NCI-H1048 (cell line): ENCODE data around the gene KIRREL3.

Experiments used
- DNase-seq: peaks from one replicate; lab custom pipeline; 2025; lab: John Stamatoyannopoulos, UW

The KIRREL3 gene

DNA sequence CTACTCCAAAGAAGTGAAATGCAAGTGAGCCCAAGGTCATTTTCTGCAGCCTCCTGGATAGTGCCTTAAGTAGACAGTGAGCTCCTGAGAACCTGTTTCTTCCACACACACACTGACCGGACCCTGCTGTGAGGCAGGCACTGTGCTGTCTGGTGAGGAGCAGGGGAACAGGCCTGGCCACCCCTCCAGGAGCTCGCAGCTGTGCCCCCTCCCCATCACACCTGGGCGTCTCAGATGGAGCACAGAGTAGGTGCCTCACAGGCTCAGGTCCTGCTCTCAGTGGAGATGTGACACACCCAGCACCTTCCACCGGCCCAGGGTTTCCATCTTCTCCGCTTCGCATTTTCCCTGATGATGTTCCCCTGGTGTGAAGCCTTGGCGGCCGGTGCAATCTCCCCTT is 470.2 kb downstream of the KIRREL3 start:
- DNase-seq = no peak

- no peak for DNase-seq
Measured at GRCh38 chr11:126529037-126529436, 471.5 kb downstream of the KIRREL3 start.

DNA sequence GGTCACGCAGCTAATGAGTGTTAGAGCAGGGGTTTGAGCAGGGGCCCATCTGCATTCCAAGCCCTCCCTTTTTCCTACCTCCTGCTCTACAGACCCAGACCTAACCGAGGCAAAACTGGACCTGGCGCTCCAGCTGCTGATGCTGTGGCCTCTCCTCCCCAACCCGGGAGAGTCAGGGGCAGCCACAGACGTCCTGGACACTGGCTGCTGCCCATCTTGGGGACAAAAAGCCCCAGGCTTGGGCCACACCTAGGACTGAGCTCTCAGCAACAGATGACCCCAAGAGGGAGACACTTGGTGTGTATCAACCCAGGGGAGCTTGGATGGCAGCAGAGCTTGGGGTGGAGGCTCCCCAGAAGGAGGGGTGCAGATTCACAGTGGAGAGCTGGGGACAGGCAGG is 472.5 kb downstream of the KIRREL3 start:
- DNase-seq = no peak

DNA sequence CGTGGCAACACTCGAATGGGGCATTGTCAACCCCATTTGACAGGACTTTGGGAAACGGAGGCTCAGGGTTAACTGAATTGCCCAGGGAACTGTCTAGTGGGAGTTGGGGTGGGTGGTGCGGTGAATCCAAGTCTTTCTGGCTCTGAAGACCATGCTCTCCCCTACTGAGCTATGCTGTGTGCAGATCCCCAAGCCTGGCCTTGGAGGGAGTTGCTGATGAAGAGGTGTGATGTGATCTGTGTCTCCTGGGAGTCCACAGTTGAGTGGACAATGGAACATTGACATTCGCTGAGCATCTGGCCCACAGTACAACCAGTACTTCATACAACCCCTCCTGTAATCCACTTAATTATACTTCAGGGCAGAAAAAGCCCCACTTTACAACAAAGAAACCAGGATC is 472.9 kb downstream of the KIRREL3 start:
- DNase-seq = no peak

- DNase-seq = no peak
Measured at GRCh38 chr11:126526471-126526870, 474.1 kb downstream of the KIRREL3 start.

DNA sequence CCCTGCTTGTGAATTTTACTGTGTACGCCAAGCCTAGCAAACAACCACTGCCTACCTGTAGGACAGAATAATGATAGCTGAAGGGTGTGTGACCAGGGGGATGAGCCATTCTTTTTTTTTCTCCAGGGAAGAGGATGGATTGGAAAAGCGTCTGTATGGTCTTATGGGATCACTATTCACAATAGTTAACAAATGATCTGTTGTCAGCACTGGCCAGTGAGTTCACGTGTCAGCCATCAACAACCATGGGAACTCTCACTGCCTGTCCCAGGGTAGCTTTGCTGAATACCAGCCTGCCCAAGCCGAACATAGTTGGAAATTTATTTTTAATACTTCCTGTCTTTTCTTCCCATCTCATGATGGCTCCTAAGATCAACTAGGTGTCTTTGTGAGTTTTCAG is 474.9 kb downstream of the KIRREL3 start:
- no peak for DNase-seq

DNA sequence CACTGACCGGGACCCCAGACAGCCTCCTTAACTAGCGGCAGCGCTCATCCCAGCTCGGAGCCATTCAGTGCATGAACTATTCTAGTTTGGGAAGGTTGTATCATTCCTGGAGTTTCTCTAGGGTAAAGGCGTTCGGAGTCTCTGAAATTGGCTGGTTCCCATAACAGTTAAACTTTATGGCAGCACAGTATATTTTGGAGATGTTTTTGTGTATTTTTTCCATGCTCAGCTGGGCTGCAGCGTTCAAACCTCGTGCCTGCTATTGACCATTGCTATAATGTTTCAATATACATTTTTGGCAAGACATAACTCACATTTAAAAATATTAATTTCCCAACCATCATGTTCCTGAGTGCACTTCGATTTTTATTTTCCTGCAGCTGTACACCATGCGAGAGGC is 475.4 kb downstream of the KIRREL3 start:
- DNase-seq = no peak

DNA sequence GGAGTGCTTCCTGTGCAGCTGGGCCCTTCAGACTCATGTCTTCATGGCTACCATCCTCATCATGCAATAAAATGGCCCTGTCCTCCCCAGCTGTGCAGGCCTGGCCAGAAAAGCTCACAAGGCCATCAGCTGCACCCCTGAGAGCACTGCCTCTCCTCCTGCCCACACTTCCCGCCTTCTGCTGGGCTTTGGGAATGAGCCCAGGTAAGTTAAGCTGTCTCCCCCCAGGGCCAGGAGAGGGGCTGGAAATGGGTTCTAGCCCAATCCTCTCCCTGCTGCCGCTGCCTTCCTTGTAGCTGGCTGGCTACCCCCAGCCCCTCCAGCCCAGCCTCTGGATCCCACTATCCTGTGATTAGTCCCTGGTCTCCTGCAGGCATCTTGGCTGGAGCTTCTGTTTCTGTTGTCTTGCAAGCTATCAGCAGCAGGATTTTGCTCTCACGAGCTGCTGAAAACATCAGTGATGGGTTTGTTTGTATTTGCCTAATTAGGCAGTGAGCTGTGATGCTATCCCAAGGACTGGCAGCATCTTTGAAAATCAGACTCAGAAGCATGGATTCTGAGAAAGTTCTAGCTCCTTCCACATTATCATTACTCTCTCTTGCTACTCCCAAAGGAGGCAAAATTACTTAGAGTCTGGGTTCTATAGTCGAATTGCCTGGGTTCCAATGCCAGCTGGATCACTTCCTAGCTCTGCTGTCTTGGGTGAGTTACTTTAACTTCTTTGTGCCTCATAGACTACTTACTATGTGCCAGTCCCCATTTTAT is 476.9 kb downstream of the KIRREL3 start:
- DNase-seq = no peak

DNA sequence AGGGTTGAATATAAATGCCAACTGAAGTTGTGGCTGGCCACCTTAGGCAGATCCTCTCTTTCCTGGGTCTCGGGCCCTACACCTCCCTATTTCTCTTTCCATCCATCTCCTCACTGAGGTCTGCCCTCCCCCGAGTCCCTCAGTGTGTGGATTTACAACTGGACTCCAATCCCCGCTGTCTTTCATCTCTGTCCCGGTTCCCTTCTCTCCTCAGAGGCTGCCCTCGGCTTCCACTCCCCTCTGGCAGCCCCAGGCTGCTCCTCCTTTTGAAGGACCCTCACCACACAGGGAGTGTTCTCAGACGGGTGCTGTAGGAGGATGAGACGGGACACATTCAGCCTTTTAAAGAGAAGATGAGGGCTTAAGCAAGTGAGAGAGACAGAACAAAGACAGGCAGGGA is 478.0 kb downstream of the KIRREL3 start:
- no peak for DNase-seq

GRCh38 chr11:126522152-126522551 is 478.4 kb downstream of the KIRREL3 start:
- no peak for DNase-seq

DNA sequence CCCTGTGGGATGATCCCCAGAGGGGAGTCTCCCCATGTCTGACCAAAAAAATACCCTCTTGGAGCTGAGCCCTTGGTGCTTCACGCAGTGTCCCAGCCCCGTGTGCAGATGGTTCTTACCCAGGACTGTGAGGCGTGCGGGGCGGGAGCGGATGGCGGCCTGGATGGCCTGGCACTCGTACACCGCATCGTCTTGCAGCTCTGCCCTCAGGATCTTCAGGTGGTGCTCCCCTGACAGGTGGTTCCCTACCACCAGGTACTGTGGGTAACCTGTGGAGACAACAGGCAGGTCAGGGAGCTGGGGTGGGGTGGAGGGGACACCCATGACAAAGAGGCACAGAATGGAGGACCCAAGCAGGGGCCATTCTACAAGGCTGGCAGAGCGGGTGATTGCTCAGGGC is 479.4 kb downstream of the KIRREL3 start:
- DNase-seq = no peak

- DNase-seq = no peak
Measured at GRCh38 chr11:126519764-126520734, 480.5 kb downstream of the KIRREL3 start.

- no peak for DNase-seq
Measured at GRCh38 chr11:126518972-126519690, 481.4 kb downstream of the KIRREL3 start.

DNA sequence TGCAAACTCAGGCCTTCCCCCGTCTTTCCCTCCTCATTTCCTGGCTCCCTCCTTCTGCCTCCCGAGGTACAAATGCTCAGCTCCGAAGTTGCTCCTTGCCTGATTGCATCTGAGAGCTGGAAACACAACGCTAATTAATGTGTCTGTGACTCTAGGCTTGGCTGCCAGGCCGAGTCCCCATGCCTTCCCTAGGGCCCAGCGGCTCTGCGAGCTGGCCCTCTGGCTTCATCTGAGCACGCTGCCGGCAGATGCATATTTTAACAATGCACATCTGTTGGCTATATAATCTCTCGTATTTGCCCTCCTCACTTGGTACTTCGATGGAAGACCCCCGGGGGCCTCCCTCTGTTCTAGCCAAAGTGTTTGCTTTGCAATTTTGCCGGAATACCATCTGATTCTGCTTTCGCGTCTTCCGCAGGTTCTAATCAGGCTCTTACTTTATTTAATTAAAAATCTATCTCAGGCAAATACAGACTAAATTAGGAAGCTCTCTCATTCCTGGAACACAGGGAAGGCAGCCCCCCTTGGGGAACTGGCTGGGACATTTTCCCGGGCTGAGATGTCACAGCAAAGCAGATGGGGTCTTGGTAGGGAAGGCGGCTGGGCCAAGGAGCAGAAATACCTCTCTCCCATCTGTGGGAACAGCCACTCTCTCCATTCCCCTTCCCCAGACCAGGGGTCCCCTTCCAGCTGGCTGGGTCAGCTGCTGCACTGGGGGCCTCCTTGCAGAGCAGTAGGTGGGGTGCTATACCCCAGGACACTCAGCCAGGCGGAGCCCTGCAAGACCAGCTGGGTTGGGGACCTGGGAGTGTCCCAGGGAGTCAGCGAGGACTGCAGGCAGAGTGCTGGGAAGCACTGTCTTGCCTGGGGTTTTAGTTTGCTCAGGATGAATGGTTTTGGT is 482.2 kb downstream of the KIRREL3 start:
- DNase-seq = no peak

- no peak for DNase-seq
Measured at GRCh38 chr11:126515501-126515900, 485.1 kb downstream of the KIRREL3 start.

GRCh38 chr11:126514061-126514693 is 486.4 kb downstream of the KIRREL3 start:
- DNase-seq = no peak

GRCh38 chr11:126512741-126513715 is 487.5 kb downstream of the KIRREL3 start:
- DNase-seq = no peak

- no peak for DNase-seq
Measured at GRCh38 chr11:126512251-126512650, 488.3 kb downstream of the KIRREL3 start.

GRCh38 chr11:126511475-126512115 is 489.0 kb downstream of the KIRREL3 start:
- DNase-seq = no peak
